ENCODE data around the gene CAPN3.

CAPN3 gene

DNA sequence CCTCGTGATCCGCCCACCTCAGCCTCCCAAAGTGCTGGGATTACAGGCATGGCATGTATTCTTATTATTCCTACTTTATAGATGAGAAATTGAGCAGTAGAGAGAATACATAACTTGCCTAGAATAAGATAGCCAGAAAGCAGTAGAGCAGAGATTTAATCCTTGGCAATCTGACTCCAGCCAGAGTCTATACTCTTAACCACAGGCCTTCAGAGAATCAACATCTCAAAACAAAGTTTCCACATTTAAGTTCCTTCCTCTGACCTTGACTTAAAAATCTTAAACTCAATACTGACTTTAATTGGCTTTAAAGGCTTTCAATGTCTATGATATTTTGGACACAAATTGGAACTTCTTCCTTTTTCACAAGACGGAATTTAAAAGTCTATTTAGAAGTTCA lies 94.5 kb downstream of the CAPN3 start:
- DNase-seq (ENCODE audit: low read depth, low spot score) = no peak

DNA sequence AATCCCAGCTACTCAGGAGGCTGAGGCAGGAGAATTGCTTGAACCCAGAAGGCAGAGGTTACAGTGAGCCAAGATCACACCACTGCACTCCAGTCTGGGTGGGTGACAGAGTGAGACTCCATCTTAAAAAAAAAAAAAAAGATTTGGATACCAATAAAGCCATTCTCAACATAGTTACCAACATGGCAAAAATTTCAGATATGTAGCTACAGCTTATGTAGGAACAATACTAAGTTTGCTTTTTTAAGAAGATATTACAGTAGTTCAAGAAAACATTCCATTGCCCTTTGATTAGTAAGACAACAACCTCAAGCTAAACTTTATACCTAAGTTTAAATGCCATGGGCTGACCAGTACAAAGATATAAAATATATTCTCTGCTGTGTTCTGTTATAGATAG lies 97.2 kb downstream of the CAPN3 start:
- no peak for DNase-seq (ENCODE audit: low read depth, low spot score)

DNA sequence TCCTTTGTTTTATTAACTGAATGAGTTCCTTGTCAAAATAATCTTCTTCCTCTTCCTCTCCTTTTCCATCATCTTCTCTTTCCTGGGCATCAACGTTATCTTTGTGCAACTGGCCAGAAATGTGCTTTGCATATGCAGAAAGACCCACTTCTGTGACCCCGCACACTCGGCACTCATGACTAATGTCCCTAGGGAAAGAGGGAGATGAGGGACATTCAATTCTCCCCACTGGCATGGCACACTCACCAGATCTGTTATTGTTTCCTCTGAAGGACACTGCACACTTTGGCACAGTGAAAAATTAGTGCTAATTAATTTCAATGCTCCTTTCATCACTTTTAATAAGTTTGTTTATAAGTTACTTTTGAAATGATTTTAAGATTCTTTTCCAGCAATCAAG lies 97.7 kb downstream of the CAPN3 start:
- no peak for DNase-seq (ENCODE audit: low read depth, low spot score)

DNA sequence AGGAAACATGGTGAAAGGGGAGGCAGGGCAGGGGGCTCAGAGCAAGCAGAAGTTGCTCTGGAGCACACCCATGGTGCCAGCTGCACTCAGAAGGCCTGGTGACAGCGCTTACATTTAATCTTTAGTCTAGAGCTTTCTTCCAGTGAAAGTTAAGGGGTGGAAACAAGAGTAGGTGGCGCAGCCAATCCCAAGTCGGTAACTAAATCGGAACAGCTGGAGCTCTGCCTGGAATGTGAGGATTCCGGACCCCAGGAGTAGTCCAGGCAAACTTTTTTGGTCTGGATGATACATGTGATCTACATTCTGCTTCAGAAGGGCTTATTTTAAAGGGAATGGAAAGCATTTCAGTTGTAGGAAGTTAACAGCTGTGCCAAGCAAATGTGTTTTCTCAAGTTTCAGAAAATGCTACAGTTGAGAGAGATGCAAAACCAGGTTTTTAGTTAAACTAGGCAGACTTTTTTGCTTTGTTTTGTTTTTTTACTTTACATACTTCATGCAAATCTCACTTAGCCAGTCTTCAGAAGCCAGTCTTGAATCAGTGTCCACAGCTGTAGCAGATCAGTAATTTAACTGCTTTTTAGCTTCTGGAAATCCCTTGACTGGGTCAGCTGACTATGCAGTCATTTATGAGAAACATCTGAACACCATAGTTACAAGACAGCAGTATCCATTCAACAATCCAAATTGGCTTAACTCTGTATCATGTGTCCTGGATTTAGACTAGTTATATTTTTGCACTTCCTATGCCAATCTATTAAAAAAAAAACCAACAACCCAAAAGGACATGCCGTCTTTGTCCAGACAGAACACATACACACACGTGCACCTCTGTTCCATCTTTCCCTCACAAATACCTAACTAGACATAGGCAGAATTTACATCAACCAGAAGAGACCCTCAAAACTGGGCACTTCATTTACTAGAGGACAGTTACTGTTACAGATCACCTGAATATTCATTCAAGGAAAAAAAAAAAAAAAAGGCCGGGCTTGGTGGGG lies 98.4 kb downstream of the CAPN3 start:
- DNase-seq (ENCODE audit: low read depth, low spot score) = no peak

DNA sequence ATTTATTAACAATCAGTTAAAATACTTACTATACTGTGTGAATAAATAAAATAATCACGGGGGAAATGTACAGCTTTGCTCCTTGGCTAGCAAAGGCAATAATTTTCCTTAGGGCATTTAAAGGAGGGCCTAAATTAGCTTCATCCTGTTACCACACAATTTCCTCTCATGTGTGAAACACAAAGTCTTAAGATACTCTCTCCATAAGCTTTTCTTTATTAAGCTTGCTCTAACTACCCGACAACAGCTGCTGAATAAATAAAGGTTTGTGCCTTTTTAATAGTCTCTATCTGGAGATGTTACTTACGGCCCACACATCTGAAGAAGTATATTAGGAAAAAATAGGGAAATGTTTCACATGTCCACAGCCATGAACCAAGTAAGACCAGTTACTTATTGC lies 102.0 kb downstream of the CAPN3 start:
- no peak for DNase-seq (ENCODE audit: low read depth, low spot score)
